Measurements from ENCODE around the gene CENPK. TPM values are rescaled to one million over a fixed set of nuclear protein-coding genes. Genes with fewer than 3 reads are reported as not detected.
"Not testable (repeated sequence)": the region's sequence is repeated elsewhere in the genome, so short reads cannot be mapped to it uniquely, and the experiment has no call there.

CENPK gene
- total and polyA plus RNA-seq, 4 donors: 0.33 to 23.1 (median 0.96) TPM

DNA sequence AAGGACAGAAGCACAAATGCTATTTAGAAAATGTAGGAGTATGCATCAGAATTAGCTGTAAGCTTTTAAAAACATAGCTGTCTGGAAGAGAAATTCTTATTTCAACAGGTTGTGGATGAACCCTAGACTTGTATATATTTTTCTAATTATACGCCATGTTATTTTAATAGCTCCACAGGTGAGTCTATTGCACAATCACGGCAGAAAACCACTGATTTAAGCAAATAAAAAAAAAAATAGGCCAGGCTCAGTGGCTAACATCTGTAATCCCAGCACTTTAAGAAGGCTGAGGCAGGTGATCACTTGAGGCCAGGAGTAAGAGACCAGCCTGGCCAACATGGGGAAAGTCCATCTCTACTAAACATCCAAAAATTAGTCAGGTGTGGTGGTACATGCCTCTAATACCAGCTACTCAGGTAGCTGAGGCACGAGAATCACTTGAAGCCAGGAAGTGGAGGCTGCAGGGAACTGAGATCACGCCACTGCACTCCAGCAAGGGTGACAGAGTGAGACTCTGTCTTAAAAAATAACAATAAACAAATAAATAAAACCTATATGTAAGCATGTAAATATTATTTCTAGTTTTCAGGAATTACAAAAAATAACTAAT lies 49.4 kb upstream of the CENPK start:
- WGBS: 81% methylated on average over 4 of the region's 4 CpGs
- H3K27ac ChIP-seq (ENCODE audit: low read depth in 1 of 2, low read length in 2 of 2): no peak overlapping the region
- TF ChIP-seq RAD21 (IDR thresholded peaks at IDR 0.05) (no peak), FOXA2 (IDR thresholded peaks at IDR 0.05) (no peak), RXRA (IDR thresholded peaks at IDR 0.05) (no peak), YY1 (IDR thresholded peaks at IDR 0.05) (no peak), JUND (IDR thresholded peaks at IDR 0.05) (no peak), HNF4G (IDR thresholded peaks at IDR 0.05) (no peak)
- TF ChIP-seq, protein P1, sequence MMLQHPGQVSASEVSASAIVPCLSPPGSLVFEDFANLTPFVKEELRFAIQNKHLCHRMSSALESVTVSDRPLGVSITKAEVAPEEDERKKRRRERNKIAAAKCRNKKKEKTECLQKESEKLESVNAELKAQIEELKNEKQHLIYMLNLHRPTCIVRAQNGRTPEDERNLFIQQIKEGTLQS (IDR thresholded peaks at IDR 0.05): no peak
- TF ChIP-seq, protein P2, sequence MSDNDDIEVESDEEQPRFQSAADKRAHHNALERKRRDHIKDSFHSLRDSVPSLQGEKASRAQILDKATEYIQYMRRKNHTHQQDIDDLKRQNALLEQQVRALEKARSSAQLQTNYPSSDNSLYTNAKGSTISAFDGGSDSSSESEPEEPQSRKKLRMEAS (IDR thresholded peaks at IDR 0.05): no peak
- TF ChIP-seq, protein P3, sequence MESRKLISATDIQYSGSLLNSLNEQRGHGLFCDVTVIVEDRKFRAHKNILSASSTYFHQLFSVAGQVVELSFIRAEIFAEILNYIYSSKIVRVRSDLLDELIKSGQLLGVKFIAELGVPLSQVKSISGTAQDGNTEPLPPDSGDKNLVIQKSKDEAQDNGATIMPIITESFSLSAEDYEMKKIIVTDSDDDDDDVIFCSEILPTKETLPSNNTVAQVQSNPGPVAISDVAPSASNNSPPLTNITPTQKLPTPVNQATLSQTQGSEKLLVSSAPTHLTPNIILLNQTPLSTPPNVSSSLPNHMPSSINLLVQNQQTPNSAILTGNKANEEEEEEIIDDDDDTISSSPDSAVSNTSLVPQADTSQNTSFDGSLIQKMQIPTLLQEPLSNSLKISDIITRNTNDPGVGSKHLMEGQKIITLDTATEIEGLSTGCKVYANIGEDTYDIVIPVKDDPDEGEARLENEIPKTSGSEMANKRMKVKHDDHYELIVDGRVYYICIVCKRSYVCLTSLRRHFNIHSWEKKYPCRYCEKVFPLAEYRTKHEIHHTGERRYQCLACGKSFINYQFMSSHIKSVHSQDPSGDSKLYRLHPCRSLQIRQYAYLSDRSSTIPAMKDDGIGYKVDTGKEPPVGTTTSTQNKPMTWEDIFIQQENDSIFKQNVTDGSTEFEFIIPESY (IDR thresholded peaks at IDR 0.05): no peak

DNA sequence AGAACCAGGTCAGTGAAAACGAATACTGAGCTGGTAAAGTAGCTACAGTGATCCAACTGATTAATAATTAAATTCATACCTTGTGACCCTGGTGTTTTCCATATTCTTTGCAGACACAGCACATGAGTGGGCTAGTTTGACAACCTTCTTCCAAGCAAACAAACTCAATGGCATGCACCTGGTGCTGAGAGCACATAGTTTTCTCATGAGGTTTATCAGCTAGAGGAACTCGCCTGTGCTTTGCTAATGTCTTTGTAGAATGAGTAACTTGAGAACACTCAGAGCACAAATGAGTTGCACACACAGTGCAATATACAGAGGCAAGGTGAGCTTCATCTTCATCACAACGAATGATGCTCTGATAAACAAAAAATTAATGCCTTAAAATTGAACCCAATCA lies 48.6 kb upstream of the CENPK start:
- no peak overlapping the region for H3K27ac ChIP-seq (ENCODE audit: low read depth in 1 of 2, low read length in 2 of 2)
- no peaks in the 10 kb centered on the region for H3K4me1 ChIP-seq (ENCODE audit: control insufficient read depth in 4 of 4, insufficient read depth in 4 of 4, low read length in 3 of 4)
- H3K9ac ChIP-seq (ENCODE audit: low read depth in 1 of 2, low read length in 2 of 2): no peak overlapping the region
- TF ChIP-seq EGR1 (IDR thresholded peaks at IDR 0.05; ENCODE audit: low read depth in 2 of 2): no peak
- TF ChIP-seq JUND (IDR thresholded peaks at IDR 0.05): no peak
- TF ChIP-seq, protein P4, sequence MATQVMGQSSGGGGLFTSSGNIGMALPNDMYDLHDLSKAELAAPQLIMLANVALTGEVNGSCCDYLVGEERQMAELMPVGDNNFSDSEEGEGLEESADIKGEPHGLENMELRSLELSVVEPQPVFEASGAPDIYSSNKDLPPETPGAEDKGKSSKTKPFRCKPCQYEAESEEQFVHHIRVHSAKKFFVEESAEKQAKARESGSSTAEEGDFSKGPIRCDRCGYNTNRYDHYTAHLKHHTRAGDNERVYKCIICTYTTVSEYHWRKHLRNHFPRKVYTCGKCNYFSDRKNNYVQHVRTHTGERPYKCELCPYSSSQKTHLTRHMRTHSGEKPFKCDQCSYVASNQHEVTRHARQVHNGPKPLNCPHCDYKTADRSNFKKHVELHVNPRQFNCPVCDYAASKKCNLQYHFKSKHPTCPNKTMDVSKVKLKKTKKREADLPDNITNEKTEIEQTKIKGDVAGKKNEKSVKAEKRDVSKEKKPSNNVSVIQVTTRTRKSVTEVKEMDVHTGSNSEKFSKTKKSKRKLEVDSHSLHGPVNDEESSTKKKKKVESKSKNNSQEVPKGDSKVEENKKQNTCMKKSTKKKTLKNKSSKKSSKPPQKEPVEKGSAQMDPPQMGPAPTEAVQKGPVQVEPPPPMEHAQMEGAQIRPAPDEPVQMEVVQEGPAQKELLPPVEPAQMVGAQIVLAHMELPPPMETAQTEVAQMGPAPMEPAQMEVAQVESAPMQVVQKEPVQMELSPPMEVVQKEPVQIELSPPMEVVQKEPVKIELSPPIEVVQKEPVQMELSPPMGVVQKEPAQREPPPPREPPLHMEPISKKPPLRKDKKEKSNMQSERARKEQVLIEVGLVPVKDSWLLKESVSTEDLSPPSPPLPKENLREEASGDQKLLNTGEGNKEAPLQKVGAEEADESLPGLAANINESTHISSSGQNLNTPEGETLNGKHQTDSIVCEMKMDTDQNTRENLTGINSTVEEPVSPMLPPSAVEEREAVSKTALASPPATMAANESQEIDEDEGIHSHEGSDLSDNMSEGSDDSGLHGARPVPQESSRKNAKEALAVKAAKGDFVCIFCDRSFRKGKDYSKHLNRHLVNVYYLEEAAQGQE (IDR thresholded peaks at IDR 0.05): no peak
- TF ChIP-seq, protein P3 (IDR thresholded peaks at IDR 0.05): no peak
- TF ChIP-seq SP1 (IDR thresholded peaks at IDR 0.05): peak; percentile 12
- TF ChIP-seq, protein P1 (IDR thresholded peaks at IDR 0.05): no peak
- TF ChIP-seq, protein P2 (IDR thresholded peaks at IDR 0.05): no peak
- no peaks in the 10 kb centered on the region for H3K27me3 ChIP-seq (ENCODE audit: control insufficient read depth in 4 of 4, insufficient read depth in 4 of 4, low read length in 3 of 4)
- H3K9me3 ChIP-seq (ENCODE audit: control insufficient read depth in 4 of 4, low read length in 3 of 4): no peaks in the 10 kb centered on the region
- no peak overlapping the region for H3K4me3 ChIP-seq (ENCODE audit: low read depth in 1 of 3, low read length in 3 of 3)
- whole genome bisulfite sequencing: 61% methylated on average over 3 of the region's 3 CpGs
- DNase-seq (ENCODE audit: low spot score): no peak
- H3K36me3 ChIP-seq (ENCODE audit: control insufficient read depth in 4 of 4, insufficient read depth in 3 of 4, low read depth in 1 of 4, low read length in 3 of 4): peaks cover 5 to 60% (median 42%) of the 10 kb centered on the region in 4 donors

More for the DNA sequence above, 49.4 kb upstream of the CENPK start:
- Histone ChIP-seq H3K9me3 (ENCODE audit: control insufficient read depth in 4 of 4, low read length in 3 of 4) (no peaks in the 10 kb centered on the region), H3K9ac (ENCODE audit: low read depth in 1 of 2, low read length in 2 of 2) (no peak overlapping the region), H3K36me3 (ENCODE audit: control insufficient read depth in 4 of 4, insufficient read depth in 3 of 4, low read depth in 1 of 4, low read length in 3 of 4) (peaks cover 5 to 55% (median 35%) of the 10 kb centered on the region in 4 donors), H3K4me3 (ENCODE audit: low read depth in 1 of 3, low read length in 3 of 3) (no peak overlapping the region), H3K4me1 (ENCODE audit: control insufficient read depth in 4 of 4, insufficient read depth in 4 of 4, low read length in 3 of 4) (no peaks in the 10 kb centered on the region), H3K27me3 (ENCODE audit: control insufficient read depth in 4 of 4, insufficient read depth in 4 of 4, low read length in 3 of 4) (no peaks in the 10 kb centered on the region)
- no peak for DNase-seq (ENCODE audit: low spot score)

DNA sequence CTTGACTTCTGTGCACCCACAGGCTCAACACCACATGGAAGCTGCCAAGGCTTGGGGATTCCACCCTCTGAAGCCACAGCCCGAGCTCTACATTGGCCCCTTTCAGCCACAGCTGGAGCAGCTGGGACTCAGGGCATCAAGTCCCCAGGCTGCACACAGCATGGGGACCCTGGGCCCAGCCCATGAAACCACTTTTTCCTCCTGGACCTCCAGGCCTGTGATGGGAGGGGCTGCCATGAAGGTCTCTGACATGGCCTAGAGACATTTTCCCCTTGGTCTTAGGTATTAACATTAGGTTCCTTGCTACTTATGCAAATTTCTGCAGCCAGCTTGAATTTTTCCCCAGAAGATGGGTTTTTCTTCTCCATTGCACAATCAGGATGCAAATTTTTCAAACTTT lies 38.8 kb upstream of the CENPK start:
- not testable (repeated sequence) for H3K4me1 ChIP-seq (ENCODE audit: control insufficient read depth in 4 of 4, insufficient read depth in 4 of 4, low read length in 3 of 4); H3K27ac ChIP-seq (ENCODE audit: low read depth in 1 of 2, low read length in 2 of 2); DNase-seq (ENCODE audit: low spot score); H3K9ac ChIP-seq (ENCODE audit: low read depth in 1 of 2, low read length in 2 of 2); H3K27me3 ChIP-seq (ENCODE audit: control insufficient read depth in 4 of 4, insufficient read depth in 4 of 4, low read length in 3 of 4); H3K9me3 ChIP-seq (ENCODE audit: control insufficient read depth in 4 of 4, low read length in 3 of 4); H3K4me3 ChIP-seq (ENCODE audit: low read depth in 1 of 3, low read length in 3 of 3)
- WGBS: 98% methylated on average over 1 of the region's 1 CpG
- H3K36me3 ChIP-seq (ENCODE audit: control insufficient read depth in 4 of 4, insufficient read depth in 3 of 4, low read depth in 1 of 4, low read length in 3 of 4): peaks cover 5 to 50% (median 35%) of the 10 kb centered on the region in 4 donors
